HFF-Myc (cell line): ENCODE data around the gene AFF3.

ENCODE experiments used
- DNase-seq: peaks from one replicate; pipeline ENCODE4 v3.0.0-alpha.2; 2011; ENCODE audit warnings: low read depth; ENCODE audit errors: extremely low read depth
- H3K4me3 ChIP-seq: replicated peaks from 2 replicates; pipeline ENCODE4 v1.5.1; 2011; ENCODE audit warnings: low read depth, mild to moderate bottlenecking, control low read depth, low read length
- CTCF ChIP-seq: IDR thresholded peaks from 2 replicates; pipeline ENCODE4 v1.5.1; 2012; ENCODE audit warnings: mild to moderate bottlenecking, low read depth, low read length, control low read depth; ENCODE audit errors: missing control alignments

Gene AFF3

DNA sequence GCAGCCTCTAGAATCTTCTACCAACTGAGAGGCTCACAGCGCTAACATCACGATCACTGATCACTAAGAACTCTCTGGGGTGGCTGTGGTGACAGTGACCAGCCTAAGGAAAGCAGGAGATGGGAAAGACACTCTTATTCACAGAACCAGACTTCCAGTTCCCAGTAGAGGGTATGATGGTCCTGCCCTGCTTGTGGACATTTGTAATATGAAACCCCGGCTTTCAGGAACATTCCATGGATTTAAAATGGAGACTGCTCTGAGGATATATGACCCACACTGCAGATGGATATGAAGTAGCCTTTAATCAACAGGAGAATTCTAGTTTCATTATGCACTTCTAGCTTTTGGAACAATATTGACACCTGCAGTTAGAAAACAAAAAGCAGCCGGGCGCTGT is 131.8 kb downstream of the AFF3 start:
- DNase-seq: no peak
- TF ChIP-seq CTCF: no peak
- no peak overlapping the region for H3K4me3 ChIP-seq

DNA sequence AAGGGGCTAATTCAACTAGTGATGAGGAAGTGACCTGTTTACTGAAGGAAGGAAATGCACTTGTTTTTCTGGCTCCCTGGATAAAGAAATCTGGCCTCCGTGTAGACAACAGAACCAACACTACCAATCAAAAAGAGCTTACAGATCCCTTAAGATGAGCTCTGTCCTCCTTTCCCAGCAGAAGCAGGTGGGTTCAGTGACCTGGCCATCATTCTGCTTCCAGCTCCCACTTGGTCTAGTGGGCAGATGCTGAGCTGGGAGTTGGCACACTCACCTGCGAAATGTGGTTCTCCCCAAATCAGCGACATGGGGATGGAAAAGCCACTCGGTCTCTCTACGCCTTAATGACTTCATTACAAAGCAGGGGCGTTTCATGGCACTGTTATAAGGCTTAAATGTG is 132.6 kb downstream of the AFF3 start:
- DNase-seq: no peak
- H3K4me3 ChIP-seq: no peak overlapping the region
- TF ChIP-seq CTCF: no peak

GRCh38 chr2:100008956-100009355 is 133.4 kb downstream of the AFF3 start:
- TF ChIP-seq CTCF: no peak
- H3K4me3 ChIP-seq: no peak overlapping the region
- no peak for DNase-seq

DNA sequence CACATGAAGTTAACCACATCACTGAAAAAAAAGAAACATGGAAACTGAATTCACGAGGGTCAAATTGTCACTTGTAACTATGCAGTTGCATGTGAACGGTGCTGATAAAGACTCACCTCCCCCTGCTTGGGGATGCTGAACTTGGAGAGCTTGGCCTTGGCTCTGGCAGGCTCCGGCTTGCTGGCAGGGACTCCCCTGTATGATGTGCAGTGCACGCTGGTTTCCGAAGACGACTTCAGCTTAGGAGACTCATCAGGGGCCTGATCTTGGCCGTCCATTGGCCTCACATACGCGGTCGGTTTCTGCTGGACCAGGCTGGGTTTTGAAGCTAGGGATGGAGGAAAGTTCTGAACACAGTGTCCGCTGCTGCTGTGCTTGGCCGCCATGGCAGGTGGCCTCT is 135.9 kb downstream of the AFF3 start:
- no peak for DNase-seq
- H3K4me3 ChIP-seq: no peak overlapping the region
- TF ChIP-seq CTCF: no peak

DNA sequence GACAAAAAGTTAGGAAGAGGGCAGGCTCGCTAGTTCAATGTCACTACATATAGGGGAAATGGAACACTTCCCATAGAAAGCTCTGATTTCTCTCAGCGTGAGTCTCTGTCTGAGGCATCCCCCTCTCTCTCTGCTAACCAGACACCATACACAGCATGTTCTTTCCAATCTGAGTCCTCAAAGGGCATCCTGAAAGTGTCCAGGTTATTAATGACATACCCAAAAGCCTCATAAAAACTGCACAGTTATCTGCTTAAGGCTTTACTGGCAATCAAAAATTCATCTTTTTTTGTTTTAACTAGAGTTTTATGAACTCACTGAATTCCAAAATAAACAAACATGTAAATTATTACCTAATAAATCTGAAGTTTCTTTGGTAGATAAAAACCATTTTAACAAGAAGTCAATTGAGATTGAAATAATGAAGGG is 137.4 kb downstream of the AFF3 start:
- no peak overlapping the region for H3K4me3 ChIP-seq
- TF ChIP-seq CTCF: no peak
- no peak for DNase-seq

- no peak for DNase-seq
- no peak overlapping the region for H3K4me3 ChIP-seq
- no peak for TF ChIP-seq CTCF
Observed at GRCh38 chr2:100004348-100004884, 138.0 kb downstream of the AFF3 start.

DNA sequence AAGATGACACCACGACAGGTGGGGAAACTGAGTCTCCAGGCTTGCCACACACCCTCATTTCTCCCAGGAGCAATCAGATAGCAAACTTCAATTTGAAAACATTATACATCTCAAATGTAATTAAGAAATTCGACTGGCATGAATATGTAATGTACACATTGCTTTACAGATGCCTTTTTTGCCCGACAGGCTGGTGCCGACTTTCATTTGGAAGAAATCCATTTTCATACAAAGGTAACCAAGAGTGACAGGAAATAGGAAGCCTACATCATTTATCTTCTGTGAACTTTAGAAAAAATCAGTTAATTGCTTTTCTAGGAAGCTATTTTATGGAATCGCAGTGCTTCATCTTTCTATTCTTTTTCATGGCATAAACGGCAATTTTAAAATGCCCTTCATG is 140.3 kb downstream of the AFF3 start:
- no peak for TF ChIP-seq CTCF
- H3K4me3 ChIP-seq: no peak overlapping the region
- no peak for DNase-seq
